BLaER1 (cell line): Measurements from ENCODE around the gene PLEKHF1.
A peak's percentile ranks its signal among the peaks of the same experiment; 100 is the strongest.

Source experiments
- H3K27ac ChIP-seq: shearing (Covaris generic); formaldehyde crosslinking; 2 replicates; pipeline ENCODE4 v1.8.1; 2022
- H3K27me3 ChIP-seq: shearing (Covaris generic); formaldehyde crosslinking; 2 replicates; pipeline ENCODE4 v1.8.1; 2022
- H3K36me3 ChIP-seq: shearing (Covaris generic); formaldehyde crosslinking; 2 replicates; pipeline ENCODE4 v1.8.1; 2022
- H3K4me1 ChIP-seq: shearing (Covaris generic); formaldehyde crosslinking; 2 replicates; pipeline ENCODE4 v1.8.1; 2022
- H3K4me2 ChIP-seq: shearing (Covaris generic); formaldehyde crosslinking; 2 replicates; pipeline ENCODE4 v1.8.1; 2022
- H3K4me3 ChIP-seq: shearing (Covaris generic); formaldehyde crosslinking; 2 replicates; pipeline ENCODE4 v1.8.1; 2022
- H3K9ac ChIP-seq: shearing (Covaris generic); formaldehyde crosslinking; 2 replicates; pipeline ENCODE4 v1.8.1; 2022
- H3K9me3 ChIP-seq: shearing (Covaris generic); formaldehyde crosslinking; 2 replicates; pipeline ENCODE4 v1.8.1; 2022
- H4K20me1 ChIP-seq: shearing (Covaris generic); formaldehyde crosslinking; 2 replicates; pipeline ENCODE4 v1.8.1; 2022
- Cebpa-rat ChIP-seq: shearing (Covaris generic); IDR thresholded peaks from 2 replicates; pipeline ENCODE4 v1.8.1; 2022

Gene PLEKHF1

GRCh38 chr19:29685326-29685725 lies 20.1 kb downstream of the PLEKHF1 start:
- H3K9ac ChIP-seq, result no peak overlapping the region
- H3K4me3 ChIP-seq, result no peak overlapping the region
- peaks cover under 1% of the 10 kb centered on the region; the same call in 1 of the 2 replicates for H3K36me3 ChIP-seq
- H3K4me1 ChIP-seq, result peaks cover 30% of the 10 kb centered on the region
- H3K27me3 ChIP-seq, result no peaks in the 10 kb centered on the region
- peaks cover 6% of the 10 kb centered on the region for H3K9me3 ChIP-seq
- peaks cover 8% of the 10 kb centered on the region; the same call in 1 of the 2 replicates for H4K20me1 ChIP-seq
- no peak overlapping the region for H3K27ac ChIP-seq
- H3K4me2 ChIP-seq, result no peak overlapping the region
- TF ChIP-seq Cebpa-rat, result no peak

- Histone ChIP-seq H3K9ac (no peak overlapping the region), H3K9me3 (peaks cover 14% of the 10 kb centered on the region), H3K36me3 (peaks cover 6% of the 10 kb centered on the region; the same call in 1 of the 2 replicates), H3K27me3 (no peaks in the 10 kb centered on the region), H3K27ac (no peak overlapping the region), H3K4me3 (no peak overlapping the region), H4K20me1 (peaks cover 1% of the 10 kb centered on the region; the same call in 1 of the 2 replicates), H3K4me2 (no peak overlapping the region), H3K4me1 (peaks cover 20% of the 10 kb centered on the region)
- no peak for TF ChIP-seq Cebpa-rat
These were observed 21.1 kb downstream of the PLEKHF1 start for GRCh38 chr19:29686285-29686805.

GRCh38 chr19:29687244-29687896 lies 22.1 kb downstream of the PLEKHF1 start:
- H3K9me3 ChIP-seq, result peaks cover 14% of the 10 kb centered on the region
- no peak overlapping the region for H3K4me2 ChIP-seq
- H3K4me3 ChIP-seq, result no peak overlapping the region
- peaks cover 10% of the 10 kb centered on the region for H3K4me1 ChIP-seq
- H4K20me1 ChIP-seq, result no peaks in the 10 kb centered on the region
- H3K9ac ChIP-seq, result no peak overlapping the region
- H3K36me3 ChIP-seq, result peaks cover 6% of the 10 kb centered on the region; the same call in 1 of the 2 replicates
- TF ChIP-seq Cebpa-rat, result no peak
- H3K27ac ChIP-seq, result no peak overlapping the region
- no peaks in the 10 kb centered on the region for H3K27me3 ChIP-seq

GRCh38 chr19:29687897-29688728 lies 22.9 kb downstream of the PLEKHF1 start:
- H3K27ac ChIP-seq, result no peak overlapping the region
- no peak overlapping the region for H3K9ac ChIP-seq
- no peak overlapping the region for H3K4me2 ChIP-seq

GRCh38 chr19:29690842-29691241 lies 25.6 kb downstream of the PLEKHF1 start:
- Histone ChIP-seq H3K36me3 (peaks cover 6% of the 10 kb centered on the region; the same call in 1 of the 2 replicates), H3K27me3 (no peaks in the 10 kb centered on the region), H3K4me3 (no peak overlapping the region), H4K20me1 (peaks cover 17% of the 10 kb centered on the region), H3K4me2 (no peak overlapping the region), H3K27ac (no peak overlapping the region; the same call in 1 of the 2 replicates), H3K9ac (no peak overlapping the region), H3K9me3 (peaks cover 18% of the 10 kb centered on the region), H3K4me1 (peaks cover 25% of the 10 kb centered on the region)
- TF ChIP-seq Cebpa-rat, result no peak

More at GRCh38 chr19:29687897-29688728, 22.9 kb downstream of the PLEKHF1 start:
- Histone ChIP-seq H4K20me1 (no peaks in the 10 kb centered on the region), H3K27me3 (no peaks in the 10 kb centered on the region), H3K4me1 (peaks cover 7% of the 10 kb centered on the region), H3K36me3 (peaks cover 6% of the 10 kb centered on the region; the same call in 1 of the 2 replicates), H3K9me3 (peaks cover 14% of the 10 kb centered on the region), H3K4me3 (no peak overlapping the region)
- no peak for TF ChIP-seq Cebpa-rat

- Histone ChIP-seq H3K27me3 (no peaks in the 10 kb centered on the region), H3K9me3 (peaks cover 19% of the 10 kb centered on the region), H4K20me1 (peaks cover 17% of the 10 kb centered on the region), H3K4me3 (no peak overlapping the region), H3K36me3 (peaks cover 6% of the 10 kb centered on the region; the same call in 1 of the 2 replicates), H3K27ac (no peak overlapping the region), H3K4me2 (peak overlapping the region; percentile 29; the same call in 1 of the 2 replicates), H3K9ac (0 out of 2 replicates have a peak overlapping the region, but pooled peaks have one; percentile 1), H3K4me1 (peaks cover 25% of the 10 kb centered on the region)
- no peak for TF ChIP-seq Cebpa-rat
These were observed 28.9 kb downstream of the PLEKHF1 start for GRCh38 chr19:29694161-29694560.

GRCh38 chr19:29694669-29695627 lies 29.7 kb downstream of the PLEKHF1 start:
- no peaks in the 10 kb centered on the region for H3K27me3 ChIP-seq
- H3K9me3 ChIP-seq, result peaks cover 17% of the 10 kb centered on the region
- no peak overlapping the region for H3K9ac ChIP-seq
- peak overlapping the region; percentile 29; the same call in 1 of the 2 replicates for H3K4me2 ChIP-seq
- H3K36me3 ChIP-seq, result peaks cover 6% of the 10 kb centered on the region; the same call in 1 of the 2 replicates
- H3K27ac ChIP-seq, result no peak overlapping the region
- H3K4me1 ChIP-seq, result peaks cover 25% of the 10 kb centered on the region
- no peak for TF ChIP-seq Cebpa-rat
- H3K4me3 ChIP-seq, result no peak overlapping the region
- peaks cover 17% of the 10 kb centered on the region for H4K20me1 ChIP-seq

- Histone ChIP-seq H3K4me2 (no peak overlapping the region), H3K9ac (no peak overlapping the region), H3K9me3 (peaks cover 7% of the 10 kb centered on the region), H3K4me1 (peaks cover 25% of the 10 kb centered on the region), H3K36me3 (no peaks in the 10 kb centered on the region), H4K20me1 (peaks cover 25% of the 10 kb centered on the region), H3K4me3 (no peak overlapping the region), H3K27me3 (no peaks in the 10 kb centered on the region), H3K27ac (no peak overlapping the region)
- no peak for TF ChIP-seq Cebpa-rat
These were observed 30.7 kb downstream of the PLEKHF1 start for GRCh38 chr19:29695765-29696564.
